ENCODE results near the gene DKK1.

DNA sequence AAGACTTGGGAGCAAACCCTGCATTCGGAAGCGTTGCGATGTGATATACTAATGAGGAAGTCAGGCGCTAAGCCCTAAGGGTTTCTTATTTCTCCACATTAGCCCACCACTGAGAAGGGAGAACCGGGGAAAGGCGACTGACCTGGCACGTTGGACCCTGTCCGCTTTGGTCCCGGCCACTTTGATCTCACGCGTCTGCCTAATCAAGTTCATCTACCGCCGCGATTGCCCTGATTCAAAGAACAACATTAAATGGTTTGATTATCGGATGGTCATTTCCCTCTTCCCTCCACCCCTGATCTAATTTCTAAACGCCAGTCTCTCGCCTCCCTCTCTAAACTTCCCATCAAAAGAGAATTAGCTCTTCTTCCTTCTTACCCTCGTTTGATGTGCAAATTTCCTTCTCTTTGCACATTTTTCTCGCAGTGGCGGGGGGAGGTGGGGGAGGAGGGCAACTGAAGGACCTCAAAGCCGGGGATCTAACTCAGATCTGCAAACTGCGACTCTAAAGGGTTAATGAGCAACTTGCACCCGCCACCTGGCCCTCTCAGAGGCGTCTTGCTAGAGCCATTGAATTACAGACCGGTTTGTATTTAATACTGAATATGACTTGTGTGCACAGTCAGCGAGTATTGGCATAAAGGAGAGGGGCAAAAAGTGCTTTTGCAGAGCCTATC, 687 bp upstream of the DKK1 start:
- TF ChIP-seq YY1 (IDR thresholded peaks at IDR 0.05; ENCODE audit: insufficient read depth, insufficient read length) (no peak), SUZ12 (IDR thresholded peaks at IDR 0.05; ENCODE audit: extremely low read depth, insufficient read depth, insufficient read length) (no peak), ZNF274 (IDR thresholded peaks at IDR 0.05; ENCODE audit: low read depth, low read length) (no peak)

Data from NT2/D1 (cell line).